PC-3 (cell line): Measurements from ENCODE around the gene PABPN1L. TPM values are rescaled to one million over a fixed set of nuclear protein-coding genes. Genes with fewer than 3 reads are reported as not detected.
"Not testable (repeated sequence)": the region's sequence is repeated elsewhere in the genome, so short reads cannot be mapped to it uniquely, and the experiment has no call there.

Source experiments
- ATAC-seq: fragments of 200-7000 bp; cut with Tn5 transposase; 2 replicates; pipeline ENCODE4 v1.9.1; 2020; ENCODE audit warnings: mild to moderate bottlenecking, moderate library complexity
- BruUV-seq: library from RNA; stranded (reverse); fragments of 400-500 nt; replicated peaks from 2 replicates; lab custom pipeline; 2021; lab: Mats Ljungman, UMichigan
- CTCF ChIA-PET: fragments of 300-600 bp; sonication (Branson Sonifier 250); formaldehyde crosslinking; loops from one replicate; lab custom pipeline; 2022; ENCODE audit warnings: antibody characterized with exemption; lab: Charles Lee
- POLR2A ChIA-PET: fragments of 300-600 bp; sonication (Branson Sonifier 250); formaldehyde crosslinking; loops from one replicate; lab custom pipeline; 2022; ENCODE audit warnings: antibody characterized with exemption; ENCODE audit not compliant: unreplicated experiment; lab: Charles Lee
- DNase-seq: peaks from one replicate; pipeline ENCODE4 v3.0.0-alpha.2; 2015
- H2AFZ ChIP-seq: fragments of 300-600 bp; sonication (generic); 2 replicates; pipeline ENCODE4 v1.6.0; 2016; ENCODE audit warnings: antibody characterized with exemption, low read length
- H3F3A ChIP-seq: fragments of 300-600 bp; sonication (generic); one replicate; pipeline ENCODE4 v1.6.0; 2017; ENCODE audit warnings: antibody characterized with exemption, low read length, control low read depth, mild to moderate bottlenecking; ENCODE audit not compliant: unreplicated experiment
- H3K27ac ChIP-seq: fragments of 300-600 bp; sonication (generic); 2 replicates; pipeline ENCODE4 v1.5.1; 2016; ENCODE audit warnings: mild to moderate bottlenecking, low read length
- H3K27me3 ChIP-seq: fragments of 300-600 bp; sonication (generic); 2 replicates; pipeline ENCODE4 v1.6.1; 2016; ENCODE audit warnings: low read length, mixed read lengths
- H3K36me3 ChIP-seq: fragments of 300-600 bp; sonication (generic); 2 replicates; pipeline ENCODE4 v1.6.1; 2016; ENCODE audit warnings: low read depth, mixed run types, low read length, mixed read lengths
- H3K4me1 ChIP-seq: fragments of 300-600 bp; sonication (generic); 2 replicates; pipeline ENCODE4 v1.5.1; 2016; ENCODE audit warnings: low read length; ENCODE audit not compliant: insufficient read depth
- H3K4me2 ChIP-seq: fragments of 300-600 bp; sonication (generic); 2 replicates; pipeline ENCODE4 v1.6.0; 2016; ENCODE audit warnings: low read length
- H3K4me3 ChIP-seq: fragments of 300-600 bp; sonication (generic); 2 replicates; pipeline ENCODE4 v1.5.1; 2016; ENCODE audit warnings: mild to moderate bottlenecking, low read length, mixed read lengths
- H3K79me2 ChIP-seq: fragments of 300-600 bp; sonication (generic); 2 replicates; pipeline ENCODE4 v1.6.1; 2017; ENCODE audit warnings: low read length, mixed read lengths
- H3K9ac ChIP-seq: fragments of 300-600 bp; sonication (generic); 2 replicates; pipeline ENCODE4 v1.6.0; 2016; ENCODE audit warnings: mild to moderate bottlenecking, low read length
- H3K9me2 ChIP-seq: fragments of 300-600 bp; sonication (generic); replicated peaks from 2 replicates; pipeline ENCODE4 v1.6.1; 2016; ENCODE audit warnings: mixed run types, low read length, mixed read lengths
- H3K9me3 ChIP-seq: fragments of 300-600 bp; sonication (generic); 2 replicates; pipeline ENCODE4 v1.6.1; 2016; ENCODE audit warnings: low read length, mixed read lengths
- H4K20me1 ChIP-seq: fragments of 300-600 bp; sonication (generic); 2 replicates; pipeline ENCODE4 v1.6.1; 2016; ENCODE audit warnings: low read length, mixed read lengths
- CTCF ChIP-seq: fragments of 300-600 bp; sonication (generic); conservative IDR thresholded peaks from 2 replicates; pipeline ENCODE4 v1.5.1; 2017; ENCODE audit warnings: antibody characterized with exemption, low read depth, mild to moderate bottlenecking, low read length
- EZH2 ChIP-seq: fragments of 300-600 bp; sonication (generic); IDR thresholded peaks from one replicate; pipeline ENCODE4 v1.6.1; 2017; ENCODE audit warnings: antibody characterized with exemption, mild to moderate bottlenecking, low read length; ENCODE audit not compliant: unreplicated experiment
- EZH2phosphoT487 ChIP-seq: fragments of 300-600 bp; sonication (generic); IDR thresholded peaks from 2 replicates; pipeline ENCODE4 v1.6.1; 2018; ENCODE audit warnings: mild to moderate bottlenecking, antibody characterized with exemption, low read length, borderline replicate concordance
- intact Hi-C: fragments of 100-400 bp; cut with micrococcal nuclease; formaldehyde crosslinking; loops from 2 replicates; pipeline ENCODE4 v1.9.0; 2023
- total RNA-seq: library from RNA; depleted of rRNA; stranded (reverse); fragments of >200 nt; gene quantifications from 2 replicates; pipeline ENCODE4 v1.2.3, GENCODE V29; 2014

PABPN1L gene
- total RNA-seq, 1 experiment from 2014 or later: not detected

GRCh38 chr16:88825146-88825545, 41.3 kb downstream of the PABPN1L start:
- Histone ChIP-seq H4K20me1 (no peaks in the 10 kb centered on the region), H3K79me2 (no peaks in the 10 kb centered on the region), H3K9ac (no peak overlapping the region), H2AFZ (no peak overlapping the region), H3F3A (no peaks in the 10 kb centered on the region), H3K27ac (no peak overlapping the region), H3K9me2 (no peaks in the 10 kb centered on the region), H3K27me3 (no peaks in the 10 kb centered on the region), H3K4me3 (no peak overlapping the region), H3K4me2 (no peak overlapping the region), H3K9me3 (no peaks in the 10 kb centered on the region), H3K36me3 (no peaks in the 10 kb centered on the region), H3K4me1 (no peaks in the 10 kb centered on the region)
- ATAC-seq (no peak), DNase-seq (no peak)
- TF ChIP-seq EZH2phosphoT487: no peak
- TF ChIP-seq CTCF: no peak
- CTCF ChIA-PET: no interaction called here
- no TSS peak for BruUV-seq
- POLR2A ChIA-PET: no interaction called here
- intact Hi-C loops: no loop called here

GRCh38 chr16:88824256-88825077, 42.0 kb downstream of the PABPN1L start:
- POLR2A ChIA-PET: no interaction called here
- Histone ChIP-seq H3F3A (no peaks in the 10 kb centered on the region), H3K4me2 (no peak overlapping the region), H3K4me1 (no peaks in the 10 kb centered on the region), H3K36me3 (no peaks in the 10 kb centered on the region), H3K4me3 (no peak overlapping the region), H3K9me2 (no peaks in the 10 kb centered on the region), H3K9ac (no peak overlapping the region), H3K79me2 (no peaks in the 10 kb centered on the region), H3K27me3 (no peaks in the 10 kb centered on the region), H3K27ac (no peak overlapping the region), H3K9me3 (no peaks in the 10 kb centered on the region), H2AFZ (no peak overlapping the region), H4K20me1 (no peaks in the 10 kb centered on the region)
- DNase-seq (no peak), ATAC-seq (no peak)
- intact Hi-C loops: no loop called here
- no TSS peak for BruUV-seq
- TF ChIP-seq CTCF (no peak), EZH2phosphoT487 (no peak), EZH2 (no peak)
- CTCF ChIA-PET: no interaction called here

GRCh38 chr16:88823646-88824045, 42.8 kb downstream of the PABPN1L start:
- H3K9ac ChIP-seq, H4K20me1 ChIP-seq, H3K4me3 ChIP-seq, intact Hi-C loops, H3F3A ChIP-seq, H3K36me3 ChIP-seq, H3K9me2 ChIP-seq, H3K27me3 ChIP-seq, H3K27ac ChIP-seq, POLR2A ChIA-PET, H3K4me2 ChIP-seq, H2AFZ ChIP-seq, CTCF ChIA-PET, H3K79me2 ChIP-seq, H3K4me1 ChIP-seq, ATAC-seq, H3K9me3 ChIP-seq, BruUV-seq, DNase-seq: not testable (repeated sequence)
